BJ (cell line): Measurements from ENCODE around the gene KRTAP12-1. TPM values are rescaled to one million over a fixed set of nuclear protein-coding genes. Genes with fewer than 3 reads are reported as not detected.

Experiments used
- CTCF ChIA-PET: fragments of 350-600 bp; formaldehyde crosslinking; extraction: SDS; loops from one replicate; lab custom pipeline; 2021; ENCODE audit warnings: antibody characterized with exemption, inconsistent platforms; lab: Yijun Ruan, JAX
- POLR2A ChIA-PET: fragments of 300-600 bp; sonication (Branson Sonifier 250); formaldehyde crosslinking; extraction: SDS; loops from one replicate; lab custom pipeline; 2021; ENCODE audit warnings: antibody characterized with exemption; lab: Charles Lee
- DNase-seq: peaks from one replicate; pipeline ENCODE4 v3.0.0-alpha.2; 2011; ENCODE audit warnings: low read depth
- H3K27me3 ChIP-seq: 2 replicates; pipeline ENCODE4 v1.6.0; 2011; ENCODE audit warnings: low read length; ENCODE audit not compliant: control insufficient read depth, insufficient read depth
- H3K36me3 ChIP-seq: 2 replicates; pipeline ENCODE4 v1.5.1; 2011; ENCODE audit warnings: low read length; ENCODE audit not compliant: control insufficient read depth, insufficient read depth
- H3K4me3 ChIP-seq: 2 replicates; pipeline ENCODE4 v1.5.1; 2011; ENCODE audit warnings: low read depth, mild to moderate bottlenecking, control low read depth, low read length
- CTCF ChIP-seq: IDR thresholded peaks from 2 replicates; pipeline ENCODE4 v1.5.1; 2011; ENCODE audit warnings: low read depth, mild to moderate bottlenecking, control low read depth, inconsistent platforms, low read length, moderate library complexity; ENCODE audit not compliant: insufficient read depth
- polyA plus RNA-seq: library from polyadenylated mRNA; depleted of rRNA; stranded (reverse); fragments of >200 nt; gene quantifications from 2 replicates; pipeline ENCODE4 v1.2.3, GENCODE V29; 2011

Gene KRTAP12-1
- polyA plus RNA-seq, 1 experiment: not detected

DNA sequence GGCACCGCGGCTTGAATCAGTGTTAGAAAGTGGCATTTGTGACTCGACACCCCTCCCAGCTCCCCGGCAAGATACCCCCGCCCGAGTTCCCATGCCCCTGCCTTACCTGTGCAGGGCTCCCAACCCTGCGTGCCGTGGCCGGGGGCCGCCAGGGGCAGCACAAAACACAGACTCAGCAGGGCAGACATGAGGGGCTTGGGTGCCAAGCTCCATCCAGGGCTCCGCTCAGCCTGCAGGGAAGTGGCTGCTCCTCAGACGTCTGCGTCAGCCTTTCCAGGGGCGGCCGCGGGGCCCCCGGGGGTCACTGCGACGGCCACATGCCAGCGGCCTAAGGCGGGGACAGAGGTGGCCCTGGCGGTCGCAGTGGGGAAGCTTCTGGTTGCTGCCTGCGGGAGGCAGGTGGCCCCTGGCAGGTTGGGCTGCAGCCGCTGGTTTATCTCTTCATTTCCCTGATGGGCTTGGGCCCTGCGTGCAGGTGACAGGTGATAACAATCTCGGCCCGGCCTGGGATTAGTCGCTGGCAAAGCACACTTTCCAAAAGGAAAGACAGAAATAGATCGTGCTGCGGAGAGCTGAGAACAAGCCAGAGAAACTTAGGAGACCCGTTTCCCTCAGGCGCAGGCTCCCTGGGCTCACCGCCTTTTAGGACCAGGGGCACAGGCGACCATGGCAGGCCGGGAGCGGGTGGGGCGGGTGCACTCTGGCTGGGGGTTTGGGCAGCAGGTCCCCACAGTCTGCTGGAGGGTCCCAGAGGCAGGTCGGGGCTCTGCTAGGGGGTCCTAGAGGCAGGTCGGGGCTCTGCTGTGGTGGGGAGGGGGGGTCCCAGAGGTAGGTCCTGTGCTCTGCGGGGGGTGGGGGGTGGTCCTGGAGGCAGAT is 29.6 kb upstream of the KRTAP12-1 start, which contains the start of gene TSPEAR:
Gene TSPEAR (minus strand): TSS at position 246 of the 876 bp plus-strand sequence. CDS start 58 bp downstream, at position 188.
- H3K27me3 ChIP-seq: peaks cover 57% of the 10 kb centered on the region
- no peak for TF ChIP-seq CTCF
- no peak for DNase-seq
- no peaks in the 10 kb centered on the region for H3K36me3 ChIP-seq
- CTCF ChIA-PET: interaction anchor here (1.1 kb wide), 1 partner anchor 10 kb away, joined by 5 read pairs; no protein-coding TSS in a partner anchor
- POLR2A ChIA-PET: no interaction called here
- H3K4me3 ChIP-seq: no peak within 1 kb of the TSS

- no peak overlapping the region for H3K4me3 ChIP-seq
- DNase-seq: no peak
- no peak for TF ChIP-seq CTCF
- no peaks in the 10 kb centered on the region for H3K36me3 ChIP-seq
- CTCF ChIA-PET: interaction anchor here (1.4 kb wide), 1 partner anchor 10 kb away, joined by 3 read pairs; no protein-coding TSS in a partner anchor
- POLR2A ChIA-PET: no interaction called here
- H3K27me3 ChIP-seq: peaks cover 63% of the 10 kb centered on the region
These were observed 28.9 kb upstream of the KRTAP12-1 start for GRCh38 chr21:44710756-44711326.

DNA sequence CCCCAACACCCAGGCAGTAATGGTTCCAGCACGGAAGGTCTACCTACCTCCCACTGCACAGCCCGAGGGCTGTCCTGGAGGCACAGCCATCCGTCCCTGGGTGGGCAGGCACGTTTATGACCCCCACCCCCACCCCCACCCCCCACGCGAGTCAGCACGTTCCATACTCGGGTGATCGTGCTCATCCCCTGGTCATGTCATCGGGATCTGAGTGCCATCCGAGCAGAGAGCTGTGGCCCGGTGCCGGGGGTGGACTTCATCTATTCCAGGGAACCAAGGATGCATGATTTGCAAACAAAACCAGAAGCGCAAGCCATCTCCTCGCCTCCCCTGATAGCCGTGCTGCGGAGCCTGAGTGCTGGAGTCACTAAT is 28.3 kb upstream of the KRTAP12-1 start:
- no peak for TF ChIP-seq CTCF
- CTCF ChIA-PET: interaction anchor here (1.4 kb wide), 1 partner anchor 9 kb away, joined by 3 read pairs; no protein-coding TSS in a partner anchor
- POLR2A ChIA-PET: no interaction called here
- peaks cover 59% of the 10 kb centered on the region for H3K27me3 ChIP-seq
- no peak for DNase-seq
- H3K36me3 ChIP-seq: no peaks in the 10 kb centered on the region
- H3K4me3 ChIP-seq: no peak overlapping the region

- Histone ChIP-seq H3K36me3 (no peaks in the 10 kb centered on the region), H3K27me3 (peaks cover 59% of the 10 kb centered on the region), H3K4me3 (no peak overlapping the region)
- POLR2A ChIA-PET: no interaction called here
- TF ChIP-seq CTCF: no peak
- CTCF ChIA-PET: interaction anchor here (1.4 kb wide), 1 partner anchor 8 kb away, joined by 3 read pairs; no protein-coding TSS in a partner anchor
- no peak for DNase-seq
These were observed 27.7 kb upstream of the KRTAP12-1 start for GRCh38 chr21:44709426-44710293.
